Stimulated activated CD8-positive, alpha-beta memory T cell treated with anti-CD3 and anti-CD28 coated beads, Interleukin-15, amount 100 ng/mL, for 48 hours (primary cell): ENCODE results near the gene MYO6.
"Not testable (repeated sequence)": the region's sequence is repeated elsewhere in the genome, so short reads cannot be mapped to it uniquely, and the experiment has no call there.

ENCODE experiments used
- DNase-seq, 2 donors: peaks; one replicate each; pipeline ENCODE4 v3.0.0-alpha.2; 2020; ENCODE audit warnings: low read depth in 2 of 2

MYO6 gene

GRCh38 chr6:75892384-75892783 lies 143.3 kb downstream of the MYO6 start:
- no peak for DNase-seq

- DNase-seq = no peak
Observed at GRCh38 chr6:75893058-75893775, 144.2 kb downstream of the MYO6 start.

- DNase-seq = no peak
Observed at GRCh38 chr6:75893776-75894152, 144.7 kb downstream of the MYO6 start.

GRCh38 chr6:75896526-75896925 lies 147.5 kb downstream of the MYO6 start:
- DNase-seq = no peak

GRCh38 chr6:75900216-75900615 lies 151.2 kb downstream of the MYO6 start:
- DNase-seq = not testable (repeated sequence)

GRCh38 chr6:75905129-75905528 lies 156.1 kb downstream of the MYO6 start:
- not testable (repeated sequence) for DNase-seq

GRCh38 chr6:75906871-75907270 lies 157.8 kb downstream of the MYO6 start:
- DNase-seq = no peak

- no peak for DNase-seq
Observed at GRCh38 chr6:75907444-75907843, 158.4 kb downstream of the MYO6 start.

- DNase-seq = no peak
Observed at GRCh38 chr6:75913040-75913439, 164.0 kb downstream of the MYO6 start.

GRCh38 chr6:75922226-75922625 lies 173.2 kb downstream of the MYO6 start:
- no peak for DNase-seq

- no peak for DNase-seq
Observed at GRCh38 chr6:75926293-75927168, 177.5 kb downstream of the MYO6 start.

- DNase-seq = no peak
Observed at GRCh38 chr6:75931011-75931680, 182.1 kb downstream of the MYO6 start.

- no peak for DNase-seq
Observed at GRCh38 chr6:75932067-75932466, 183.0 kb downstream of the MYO6 start.

- no peak for DNase-seq
Observed at GRCh38 chr6:75933387-75933975, 184.4 kb downstream of the MYO6 start.

GRCh38 chr6:75934643-75935472 lies 185.8 kb downstream of the MYO6 start:
- no peak for DNase-seq

GRCh38 chr6:75935473-75935793 lies 186.4 kb downstream of the MYO6 start:
- no peak for DNase-seq

GRCh38 chr6:75936682-75937081 lies 187.6 kb downstream of the MYO6 start:
- DNase-seq = no peak

GRCh38 chr6:75937846-75938245 lies 188.8 kb downstream of the MYO6 start:
- no peak for DNase-seq

- no peak for DNase-seq
Observed at GRCh38 chr6:75940564-75940963, 191.5 kb downstream of the MYO6 start.

GRCh38 chr6:75941509-75941908 lies 192.5 kb downstream of the MYO6 start:
- DNase-seq = no peak

- no peak for DNase-seq
Observed at GRCh38 chr6:75943381-75943780, 194.3 kb downstream of the MYO6 start.
